Measurements from ENCODE around the gene CCDC3. TPM values are rescaled to one million over a fixed set of nuclear protein-coding genes. Genes with fewer than 3 reads are reported as not detected.

Gene CCDC3
- total and polyA plus RNA-seq, 9 donors = 10.5 to 34.7 (median 22.3) TPM

DNA sequence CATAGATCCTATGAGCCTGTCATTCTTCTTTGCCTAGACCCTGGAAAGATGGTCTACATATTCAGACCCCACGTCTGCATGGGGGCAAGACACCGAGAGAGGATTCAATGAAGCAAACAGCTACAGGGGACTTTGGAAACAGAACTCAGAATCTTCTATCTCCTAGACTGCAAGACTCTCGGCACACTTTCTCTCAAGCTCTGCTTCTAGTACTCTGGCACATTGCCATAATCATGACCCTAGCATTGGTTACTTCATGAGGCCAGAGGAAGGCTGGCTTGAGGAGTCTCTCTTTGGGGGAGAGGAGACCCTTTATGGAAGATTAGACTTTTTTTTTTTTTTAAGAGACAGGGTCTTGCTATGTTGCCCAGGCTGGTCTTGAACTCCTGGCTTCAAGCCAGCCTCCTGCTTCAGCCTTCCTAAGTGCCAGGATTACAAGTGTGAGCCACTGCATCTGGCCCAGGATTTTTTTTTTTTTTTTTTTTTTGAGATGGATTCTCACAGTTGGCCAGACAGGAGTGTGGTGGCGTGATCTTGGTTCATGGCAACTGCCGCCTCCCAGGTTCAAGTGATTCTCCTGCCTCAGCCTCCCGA, 20.7 kb downstream of the CCDC3 start:
- Histone ChIP-seq H3K4me3 (ENCODE audit: low read length) (no peak overlapping the region), H3K27ac (ENCODE audit: low read length) (no peak overlapping the region)
- WGBS (ENCODE audit: insufficient coverage) = 33% methylated on average over 1 of the region's 6 CpGs

DNA sequence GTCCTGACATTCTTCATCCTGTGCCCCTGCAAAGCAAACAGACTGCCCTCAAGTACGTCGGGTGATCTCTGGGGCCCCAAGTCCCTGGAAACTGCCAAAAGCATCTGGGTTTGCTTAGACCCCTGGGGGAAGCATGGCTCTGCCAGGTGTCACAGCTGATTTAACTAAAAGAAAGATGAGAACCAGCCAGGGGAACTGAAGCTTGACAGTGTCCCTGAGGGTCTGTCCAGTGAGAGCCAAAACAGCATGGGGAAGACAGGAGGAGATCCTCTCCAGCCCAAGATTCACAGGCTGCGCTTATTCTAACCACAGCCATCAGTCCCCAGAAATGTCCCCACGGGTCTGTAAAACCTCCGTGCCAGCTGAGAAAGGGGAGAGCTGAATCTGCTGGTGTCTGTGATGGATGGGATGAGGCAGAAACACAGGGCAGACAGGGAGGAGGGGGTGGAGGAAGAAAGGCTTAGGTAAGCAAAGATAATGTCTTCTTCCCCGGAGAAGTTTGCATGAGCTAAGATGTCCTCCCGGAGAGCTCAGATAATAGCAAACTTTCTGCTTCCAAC, 21.3 kb downstream of the CCDC3 start:
- WGBS (ENCODE audit: insufficient coverage) = 27% methylated on average over 3 of the region's 7 CpGs
- no peaks in the 10 kb centered on the region for H3K27me3 ChIP-seq (ENCODE audit: control insufficient read depth, insufficient read depth, low read length)
- no peaks in the 10 kb centered on the region for H3K36me3 ChIP-seq (ENCODE audit: control insufficient read depth, insufficient read depth, low read length)
- no peak overlapping the region for H3K27ac ChIP-seq (ENCODE audit: low read length)
- peaks cover 9% of the 10 kb centered on the region for H3K4me1 ChIP-seq (ENCODE audit: control insufficient read depth, insufficient read depth, low read length)
- no peak overlapping the region for H3K4me3 ChIP-seq (ENCODE audit: low read length)
- H3K9me3 ChIP-seq (replicated peaks; ENCODE audit: control insufficient read depth, low read depth, low read length) = peaks cover 8% of the 10 kb centered on the region
- no peak for DNase-seq

More for the DNA sequence above, 20.7 kb downstream of the CCDC3 start:
- H3K27me3 ChIP-seq (ENCODE audit: control insufficient read depth, insufficient read depth, low read length) = no peaks in the 10 kb centered on the region
- peak; percentile 54 for DNase-seq
- peaks cover 8% of the 10 kb centered on the region for H3K9me3 ChIP-seq (replicated peaks; ENCODE audit: control insufficient read depth, low read depth, low read length)
- H3K4me1 ChIP-seq (ENCODE audit: control insufficient read depth, insufficient read depth, low read length) = peaks cover 9% of the 10 kb centered on the region
- no peaks in the 10 kb centered on the region for H3K36me3 ChIP-seq (ENCODE audit: control insufficient read depth, insufficient read depth, low read length)

DNA sequence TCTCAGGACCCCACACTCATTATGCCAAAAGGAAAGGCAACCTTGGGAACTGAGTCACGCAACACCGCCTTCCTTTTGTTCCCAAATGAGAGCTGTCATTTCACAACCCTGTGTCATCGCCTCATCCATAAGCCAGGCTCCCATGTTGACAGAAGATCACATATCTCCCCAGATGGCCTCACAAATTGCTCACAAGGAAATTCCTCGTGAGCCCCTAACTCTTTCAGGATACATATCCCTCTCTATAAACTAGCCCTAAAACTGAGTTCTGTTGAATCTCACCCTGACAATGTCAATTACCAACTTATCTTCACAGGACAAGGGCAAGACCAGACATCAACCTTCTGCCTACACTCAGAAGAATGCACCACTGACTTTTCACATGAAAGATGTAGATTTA, 22.6 kb downstream of the CCDC3 start:
- Histone ChIP-seq H3K4me3 (ENCODE audit: low read length) (no peak overlapping the region), H3K4me1 (ENCODE audit: control insufficient read depth, insufficient read depth, low read length) (peaks cover 9% of the 10 kb centered on the region), H3K36me3 (ENCODE audit: control insufficient read depth, insufficient read depth, low read length) (no peaks in the 10 kb centered on the region), H3K9me3 (replicated peaks; ENCODE audit: control insufficient read depth, low read depth, low read length) (no peaks in the 10 kb centered on the region), H3K27me3 (ENCODE audit: control insufficient read depth, insufficient read depth, low read length) (no peaks in the 10 kb centered on the region), H3K27ac (ENCODE audit: low read length) (no peak overlapping the region)
- no peak for DNase-seq
- 83% methylated on average over 4 of the region's 4 CpGs for WGBS (ENCODE audit: insufficient coverage)

DNA sequence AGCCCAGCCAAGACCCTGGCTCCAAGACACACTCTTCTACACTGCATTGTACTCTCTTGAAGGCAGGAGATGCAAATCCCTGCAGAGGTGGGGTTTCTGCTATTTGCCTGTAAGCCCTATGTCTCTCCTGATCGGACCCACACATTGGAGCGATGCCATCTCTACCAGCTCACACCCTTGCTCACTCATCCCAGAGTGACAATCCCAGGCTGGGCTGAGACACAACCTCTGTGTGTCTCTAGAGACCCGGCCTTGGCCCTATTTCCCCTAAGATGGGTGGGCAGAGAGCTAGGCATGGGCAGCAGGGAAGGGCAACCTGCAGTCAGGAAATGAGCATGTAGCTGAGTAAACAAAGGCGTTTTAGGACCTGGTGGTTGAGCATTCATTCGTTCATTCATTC, 25.6 kb downstream of the CCDC3 start:
- H3K4me1 ChIP-seq (ENCODE audit: control insufficient read depth, insufficient read depth, low read length) = peaks cover 18% of the 10 kb centered on the region
- no peaks in the 10 kb centered on the region for H3K9me3 ChIP-seq (replicated peaks; ENCODE audit: control insufficient read depth, low read depth, low read length)
- no CpG with 5 or more reads among the region's 5 CpGs for WGBS (ENCODE audit: insufficient coverage)
- no peaks in the 10 kb centered on the region for H3K27me3 ChIP-seq (ENCODE audit: control insufficient read depth, insufficient read depth, low read length)
- no peak overlapping the region for H3K4me3 ChIP-seq (ENCODE audit: low read length)
- H3K36me3 ChIP-seq (ENCODE audit: control insufficient read depth, insufficient read depth, low read length) = no peaks in the 10 kb centered on the region
- no peak for DNase-seq
- H3K27ac ChIP-seq (ENCODE audit: low read length) = no peak overlapping the region

DNA sequence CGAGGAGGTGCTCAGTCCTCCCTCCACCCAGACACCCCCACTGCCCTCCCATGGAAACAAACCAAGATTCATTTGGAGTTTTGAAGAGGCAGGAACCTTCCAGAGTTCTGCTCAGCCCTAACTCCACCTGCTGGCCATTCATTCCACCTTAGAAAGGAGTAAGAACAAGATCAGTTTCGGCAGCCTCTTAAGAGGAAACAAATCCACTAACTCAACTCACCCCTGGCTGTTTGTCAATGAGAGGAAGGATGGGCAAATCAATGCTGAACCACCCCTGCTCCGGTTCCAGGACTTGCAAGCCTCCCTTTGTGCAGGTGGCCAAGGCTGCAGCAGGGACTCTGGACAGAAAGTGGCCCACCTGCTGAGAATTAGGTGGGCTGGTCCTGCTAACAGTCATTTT, 26.2 kb downstream of the CCDC3 start:
- 90% methylated on average over 2 of the region's 3 CpGs for WGBS (ENCODE audit: insufficient coverage)
- H3K4me1 ChIP-seq (ENCODE audit: control insufficient read depth, insufficient read depth, low read length) = peaks cover 13% of the 10 kb centered on the region
- H3K4me3 ChIP-seq (ENCODE audit: low read length) = no peak overlapping the region
- no peaks in the 10 kb centered on the region for H3K9me3 ChIP-seq (replicated peaks; ENCODE audit: control insufficient read depth, low read depth, low read length)
- H3K27me3 ChIP-seq (ENCODE audit: control insufficient read depth, insufficient read depth, low read length) = no peaks in the 10 kb centered on the region
- H3K27ac ChIP-seq (ENCODE audit: low read length) = no peak overlapping the region
- no peak for DNase-seq
- no peaks in the 10 kb centered on the region for H3K36me3 ChIP-seq (ENCODE audit: control insufficient read depth, insufficient read depth, low read length)

DNA sequence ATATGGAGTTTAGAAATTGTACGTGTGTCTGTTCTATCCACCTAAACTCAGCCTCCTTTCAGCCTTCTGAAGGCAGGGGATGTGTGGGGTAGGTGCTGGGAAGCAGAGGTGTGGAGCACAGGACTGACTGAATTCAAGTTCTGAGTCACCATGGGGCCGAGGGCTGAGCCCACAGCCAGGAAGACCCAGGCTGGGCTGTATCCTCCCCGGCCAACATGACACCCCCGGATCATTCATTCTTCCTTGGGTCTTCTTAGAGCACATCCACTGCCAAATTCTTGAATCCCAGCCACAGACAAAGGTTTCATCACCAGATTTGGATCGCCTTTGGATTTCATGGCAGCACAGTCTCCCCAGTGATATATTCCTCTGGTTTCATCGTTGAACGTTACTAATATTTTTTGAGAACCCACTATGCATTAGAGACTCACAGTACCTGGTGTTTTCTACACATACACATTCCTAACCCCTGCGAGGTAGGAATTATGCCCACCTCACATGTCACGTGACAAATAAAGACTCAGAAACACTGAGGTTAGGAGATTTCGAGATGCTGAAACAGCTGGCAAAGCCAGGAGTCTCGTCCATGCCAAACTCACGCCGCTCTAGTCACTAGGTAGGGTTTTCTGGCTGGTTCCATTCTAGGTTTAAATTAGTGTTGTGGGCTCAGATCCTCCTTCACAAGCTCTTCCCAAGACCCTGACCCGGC, 26.9 kb downstream of the CCDC3 start:
- Histone ChIP-seq H3K4me3 (ENCODE audit: low read length) (no peak overlapping the region), H3K27me3 (ENCODE audit: control insufficient read depth, insufficient read depth, low read length) (no peaks in the 10 kb centered on the region), H3K4me1 (ENCODE audit: control insufficient read depth, insufficient read depth, low read length) (peaks cover 9% of the 10 kb centered on the region), H3K27ac (ENCODE audit: low read length) (no peak overlapping the region), H3K36me3 (ENCODE audit: control insufficient read depth, insufficient read depth, low read length) (no peaks in the 10 kb centered on the region), H3K9me3 (replicated peaks; ENCODE audit: control insufficient read depth, low read depth, low read length) (no peaks in the 10 kb centered on the region)
- DNase-seq = no peak
- WGBS (ENCODE audit: insufficient coverage) = 58% methylated on average over 5 of the region's 14 CpGs

DNA sequence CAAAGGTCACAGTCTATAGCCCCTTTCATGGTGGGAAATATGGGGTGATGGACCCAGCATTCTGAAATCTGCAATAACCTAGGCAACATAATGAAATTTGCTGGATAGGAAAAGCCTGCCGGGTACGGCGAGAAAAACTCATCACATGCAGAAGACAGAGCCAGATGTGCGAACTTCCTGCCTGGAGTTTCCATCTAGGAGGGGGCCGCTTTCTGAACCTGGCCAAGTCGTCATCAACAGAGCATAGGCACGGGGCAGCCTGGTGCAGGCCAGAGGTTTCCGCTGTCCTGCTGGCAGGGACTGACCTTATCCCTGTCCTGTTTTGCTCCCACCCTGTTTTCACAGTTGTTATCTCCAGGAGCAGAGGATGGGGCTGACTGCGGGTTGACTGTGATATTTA, 27.4 kb downstream of the CCDC3 start:
- WGBS (ENCODE audit: insufficient coverage) = 50% methylated on average over 9 of the region's 9 CpGs
- Histone ChIP-seq H3K9me3 (replicated peaks; ENCODE audit: control insufficient read depth, low read depth, low read length) (no peaks in the 10 kb centered on the region), H3K27me3 (ENCODE audit: control insufficient read depth, insufficient read depth, low read length) (no peaks in the 10 kb centered on the region), H3K4me3 (ENCODE audit: low read length) (no peak overlapping the region), H3K27ac (ENCODE audit: low read length) (no peak overlapping the region), H3K36me3 (ENCODE audit: control insufficient read depth, insufficient read depth, low read length) (no peaks in the 10 kb centered on the region), H3K4me1 (ENCODE audit: control insufficient read depth, insufficient read depth, low read length) (peaks cover 9% of the 10 kb centered on the region)
- DNase-seq = peak; percentile 78

DNA sequence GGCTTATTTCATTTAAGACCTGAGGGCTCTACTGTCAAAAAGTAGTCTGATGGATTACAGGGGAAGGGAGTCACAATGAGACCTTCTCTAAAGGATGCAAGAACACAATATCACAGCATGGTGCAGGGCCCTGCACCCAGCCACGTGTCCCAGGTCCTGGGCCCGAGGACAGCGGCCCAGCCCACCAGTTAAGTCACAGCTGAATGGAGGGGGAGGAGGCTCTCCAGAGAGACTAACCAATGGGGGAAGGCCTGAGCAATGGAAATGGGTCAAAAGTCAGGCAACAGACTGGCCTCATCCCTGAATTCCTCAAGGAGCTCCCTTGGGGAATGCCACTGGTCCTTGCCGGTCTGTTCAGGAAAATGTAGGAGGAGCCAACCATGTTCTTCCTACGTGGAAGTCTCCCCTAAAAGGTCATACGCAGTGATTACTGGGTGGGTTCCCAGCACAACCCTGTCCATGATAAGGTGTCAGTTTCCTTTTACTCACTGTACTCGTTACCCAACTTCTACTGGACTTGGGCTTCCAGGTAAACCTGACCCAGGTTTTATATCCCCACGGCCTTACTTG, 28.3 kb downstream of the CCDC3 start:
- 84% methylated on average over 7 of the region's 8 CpGs for WGBS (ENCODE audit: insufficient coverage)
- DNase-seq = no peak
- Histone ChIP-seq H3K4me3 (ENCODE audit: low read length) (no peak overlapping the region), H3K27me3 (ENCODE audit: control insufficient read depth, insufficient read depth, low read length) (no peaks in the 10 kb centered on the region), H3K4me1 (ENCODE audit: control insufficient read depth, insufficient read depth, low read length) (peaks cover 9% of the 10 kb centered on the region), H3K36me3 (ENCODE audit: control insufficient read depth, insufficient read depth, low read length) (no peaks in the 10 kb centered on the region), H3K9me3 (replicated peaks; ENCODE audit: control insufficient read depth, low read depth, low read length) (no peaks in the 10 kb centered on the region), H3K27ac (ENCODE audit: low read length) (no peak overlapping the region)

DNA sequence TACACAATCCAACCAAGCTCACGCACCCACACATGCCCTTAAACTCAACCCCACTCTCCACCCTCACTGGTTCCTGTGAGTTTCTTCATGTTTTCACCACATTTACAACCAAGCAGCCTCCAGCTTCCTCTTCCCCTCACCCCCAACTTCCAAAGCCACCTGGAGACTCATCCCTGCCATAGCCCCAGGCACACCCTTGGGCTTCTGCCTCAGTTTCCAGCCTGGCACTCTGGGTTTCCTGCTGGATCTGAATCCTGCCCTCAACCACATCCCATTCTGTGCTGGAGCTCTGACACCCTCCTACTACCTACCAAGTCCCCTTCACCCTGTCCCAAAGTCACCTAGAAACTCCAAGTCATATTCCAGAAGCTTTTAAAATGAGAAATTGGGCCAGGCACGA, 29.4 kb downstream of the CCDC3 start:
- Histone ChIP-seq H3K27me3 (ENCODE audit: control insufficient read depth, insufficient read depth, low read length) (no peaks in the 10 kb centered on the region), H3K4me3 (ENCODE audit: low read length) (no peak overlapping the region), H3K36me3 (ENCODE audit: control insufficient read depth, insufficient read depth, low read length) (no peaks in the 10 kb centered on the region), H3K4me1 (ENCODE audit: control insufficient read depth, insufficient read depth, low read length) (peaks cover 9% of the 10 kb centered on the region), H3K9me3 (replicated peaks; ENCODE audit: control insufficient read depth, low read depth, low read length) (peaks cover 5% of the 10 kb centered on the region), H3K27ac (ENCODE audit: low read length) (no peak overlapping the region)
- WGBS (ENCODE audit: insufficient coverage) = 96% methylated on average over 2 of the region's 2 CpGs
- no peak for DNase-seq

DNA sequence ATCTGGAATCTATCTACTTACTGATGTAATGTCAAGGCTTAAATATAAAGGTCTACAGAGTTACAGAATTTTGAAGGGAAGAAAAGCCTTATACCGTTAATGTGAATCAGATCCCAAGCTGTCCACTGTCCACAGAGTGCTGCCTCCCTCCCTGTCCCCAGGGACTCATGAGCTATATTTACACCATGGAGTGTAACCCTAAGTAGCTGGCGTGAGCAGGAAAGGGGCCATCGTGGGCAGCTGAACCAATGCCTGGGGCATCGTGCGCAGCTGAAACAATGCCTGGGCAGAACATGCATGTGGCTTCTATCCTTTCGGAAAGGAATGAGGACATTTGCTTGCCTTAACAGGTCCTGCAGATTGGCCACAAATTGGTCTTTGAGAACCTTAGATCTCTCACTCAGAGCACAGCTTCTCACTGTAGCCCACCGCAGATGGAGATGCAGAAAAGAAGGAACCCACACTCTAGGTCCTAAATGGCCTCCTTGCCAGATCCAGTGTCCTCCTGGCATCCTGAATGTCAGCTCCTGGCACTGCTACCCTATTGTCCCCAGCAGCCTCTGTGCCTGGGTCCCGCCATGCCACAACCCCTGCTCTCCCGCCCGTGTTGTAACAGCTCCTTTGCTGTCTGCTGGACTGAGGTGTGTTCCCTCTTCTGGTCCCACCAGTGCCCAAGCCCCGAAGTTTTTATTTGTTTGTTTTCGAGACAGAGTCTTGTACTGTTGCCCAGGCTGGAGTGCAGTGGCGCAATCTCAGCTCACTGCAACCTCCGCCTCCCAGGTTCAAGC, 30.3 kb downstream of the CCDC3 start:
- whole genome bisulfite sequencing (ENCODE audit: insufficient coverage) = 85% methylated on average over 14 of the region's 14 CpGs
- Histone ChIP-seq H3K27ac (ENCODE audit: low read length) (no peak overlapping the region), H3K27me3 (ENCODE audit: control insufficient read depth, insufficient read depth, low read length) (no peaks in the 10 kb centered on the region), H3K9me3 (replicated peaks; ENCODE audit: control insufficient read depth, low read depth, low read length) (peaks cover 5% of the 10 kb centered on the region), H3K4me1 (ENCODE audit: control insufficient read depth, insufficient read depth, low read length) (peaks cover 12% of the 10 kb centered on the region), H3K4me3 (ENCODE audit: low read length) (no peak overlapping the region), H3K36me3 (ENCODE audit: control insufficient read depth, insufficient read depth, low read length) (no peaks in the 10 kb centered on the region)
- DNase-seq = peak; percentile 56

Measured in muscle of leg (tissue), 11 donors.